Measurements from ENCODE around the gene MARVELD2. TPM values are rescaled to one million over a fixed set of nuclear protein-coding genes. Genes with fewer than 3 reads are reported as not detected.

MARVELD2 gene
- total and polyA plus RNA-seq, 2 of the 13 experiments (the other 11 are each of a cell fraction or from before 2014, with no cell fraction given) = 11.1 to 15.4 TPM

DNA sequence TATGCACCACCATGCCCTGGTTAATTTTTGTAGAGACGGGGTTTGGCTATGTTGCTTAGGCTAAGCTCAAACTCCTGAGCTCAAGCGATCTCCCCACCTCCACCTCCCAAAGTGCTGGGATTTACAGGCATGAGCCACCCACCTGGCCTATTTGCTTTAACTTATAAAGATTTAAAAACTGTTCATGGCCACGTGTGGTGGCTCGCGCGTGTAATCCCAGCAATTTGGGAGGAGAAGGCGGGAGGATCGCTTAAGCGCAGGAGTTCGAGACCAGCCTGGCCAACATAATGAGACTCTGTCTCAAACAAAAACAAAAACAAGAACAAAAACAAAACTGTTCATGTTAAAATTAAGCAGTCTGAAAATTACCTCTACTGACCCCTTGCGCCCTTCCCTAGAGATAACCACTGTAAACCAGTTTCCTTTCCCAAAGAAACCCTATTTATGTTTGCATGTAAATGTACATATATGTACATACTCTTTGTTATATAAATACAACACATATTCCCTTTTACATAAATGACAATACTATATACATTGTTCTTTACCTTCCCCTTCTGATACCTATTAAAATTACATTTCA lies 47.1 kb upstream of the MARVELD2 start:
- Histone ChIP-seq H2AFZ (ENCODE audit: low read length) (no peak overlapping the region), H3K27me3 (ENCODE audit: control insufficient read depth in 1 of 2, insufficient read depth in 2 of 2, low read length in 2 of 2) (no peaks in the 10 kb centered on the region; a peak in 1 of 5 replicates), H3K4me1 (ENCODE audit: insufficient read depth, low read length) (peaks cover 41% of the 10 kb centered on the region), H3K9ac (ENCODE audit: insufficient read depth, low read depth, low read length) (peak overlapping the region; percentile 95), H3K79me2 (ENCODE audit: insufficient read depth, low read length) (peaks cover 86% of the 10 kb centered on the region), H4K20me1 (ENCODE audit: insufficient read depth, low read length) (peaks cover 12% of the 10 kb centered on the region), H3K36me3 (replicated peaks in 1 of 2; ENCODE audit: control insufficient read depth in 1 of 2, insufficient read depth in 2 of 2, low read length in 2 of 2) (peaks cover 3 to 29% of the 10 kb centered on the region in 2 experiments; a peak in 3 of 5 replicates), H3K4me3 (replicated peaks in 1 of 3; ENCODE audit: insufficient read depth in 1 of 3, low read depth in 2 of 3, low read length in 3 of 3) (peak overlapping the region; percentile 88 to 99 (median 93)), H3K4me2 (ENCODE audit: low read depth, low read length) (peak overlapping the region; percentile 81), H3K9me3 (ENCODE audit: low read length) (no peaks in the 10 kb centered on the region), H3K27ac (ENCODE audit: extremely low read length, insufficient read depth, low read length) (peak overlapping the region; percentile 100)
- TF ChIP-seq, protein P1, sequence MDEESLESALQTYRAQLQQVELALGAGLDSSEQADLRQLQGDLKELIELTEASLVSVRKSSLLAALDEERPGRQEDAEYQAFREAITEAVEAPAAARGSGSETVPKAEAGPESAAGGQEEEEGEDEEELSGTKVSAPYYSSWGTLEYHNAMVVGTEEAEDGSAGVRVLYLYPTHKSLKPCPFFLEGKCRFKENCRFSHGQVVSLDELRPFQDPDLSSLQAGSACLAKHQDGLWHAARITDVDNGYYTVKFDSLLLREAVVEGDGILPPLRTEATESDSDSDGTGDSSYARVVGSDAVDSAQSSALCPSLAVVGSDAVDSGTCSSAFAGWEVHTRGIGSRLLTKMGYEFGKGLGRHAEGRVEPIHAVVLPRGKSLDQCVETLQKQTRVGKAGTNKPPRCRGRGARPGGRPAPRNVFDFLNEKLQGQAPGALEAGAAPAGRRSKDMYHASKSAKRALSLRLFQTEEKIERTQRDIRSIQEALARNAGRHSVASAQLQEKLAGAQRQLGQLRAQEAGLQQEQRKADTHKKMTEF (CRISPR knock-in tag; IDR thresholded peaks at IDR 0.05) = peak; percentile 31; the same call in 1 of the 2 replicates
- TF ChIP-seq, protein P2, sequence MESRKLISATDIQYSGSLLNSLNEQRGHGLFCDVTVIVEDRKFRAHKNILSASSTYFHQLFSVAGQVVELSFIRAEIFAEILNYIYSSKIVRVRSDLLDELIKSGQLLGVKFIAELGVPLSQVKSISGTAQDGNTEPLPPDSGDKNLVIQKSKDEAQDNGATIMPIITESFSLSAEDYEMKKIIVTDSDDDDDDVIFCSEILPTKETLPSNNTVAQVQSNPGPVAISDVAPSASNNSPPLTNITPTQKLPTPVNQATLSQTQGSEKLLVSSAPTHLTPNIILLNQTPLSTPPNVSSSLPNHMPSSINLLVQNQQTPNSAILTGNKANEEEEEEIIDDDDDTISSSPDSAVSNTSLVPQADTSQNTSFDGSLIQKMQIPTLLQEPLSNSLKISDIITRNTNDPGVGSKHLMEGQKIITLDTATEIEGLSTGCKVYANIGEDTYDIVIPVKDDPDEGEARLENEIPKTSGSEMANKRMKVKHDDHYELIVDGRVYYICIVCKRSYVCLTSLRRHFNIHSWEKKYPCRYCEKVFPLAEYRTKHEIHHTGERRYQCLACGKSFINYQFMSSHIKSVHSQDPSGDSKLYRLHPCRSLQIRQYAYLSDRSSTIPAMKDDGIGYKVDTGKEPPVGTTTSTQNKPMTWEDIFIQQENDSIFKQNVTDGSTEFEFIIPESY (CRISPR knock-in tag; IDR thresholded peaks at IDR 0.05) = peak; percentile 40; the same call in 1 of the 2 replicates
- no peak for TF ChIP-seq ZNF296 (CRISPR knock-in tag; conservative IDR thresholded peaks at IDR 0.05)
- no peak for TF ChIP-seq ZNF563 (CRISPR knock-in tag; IDR thresholded peaks at IDR 0.05)
- 0 out of 2 replicates have a peak, but pooled peaks have one; percentile 31 for TF ChIP-seq ZNF501 (CRISPR knock-in tag; IDR thresholded peaks at IDR 0.05)
- TF ChIP-seq, protein P3, sequence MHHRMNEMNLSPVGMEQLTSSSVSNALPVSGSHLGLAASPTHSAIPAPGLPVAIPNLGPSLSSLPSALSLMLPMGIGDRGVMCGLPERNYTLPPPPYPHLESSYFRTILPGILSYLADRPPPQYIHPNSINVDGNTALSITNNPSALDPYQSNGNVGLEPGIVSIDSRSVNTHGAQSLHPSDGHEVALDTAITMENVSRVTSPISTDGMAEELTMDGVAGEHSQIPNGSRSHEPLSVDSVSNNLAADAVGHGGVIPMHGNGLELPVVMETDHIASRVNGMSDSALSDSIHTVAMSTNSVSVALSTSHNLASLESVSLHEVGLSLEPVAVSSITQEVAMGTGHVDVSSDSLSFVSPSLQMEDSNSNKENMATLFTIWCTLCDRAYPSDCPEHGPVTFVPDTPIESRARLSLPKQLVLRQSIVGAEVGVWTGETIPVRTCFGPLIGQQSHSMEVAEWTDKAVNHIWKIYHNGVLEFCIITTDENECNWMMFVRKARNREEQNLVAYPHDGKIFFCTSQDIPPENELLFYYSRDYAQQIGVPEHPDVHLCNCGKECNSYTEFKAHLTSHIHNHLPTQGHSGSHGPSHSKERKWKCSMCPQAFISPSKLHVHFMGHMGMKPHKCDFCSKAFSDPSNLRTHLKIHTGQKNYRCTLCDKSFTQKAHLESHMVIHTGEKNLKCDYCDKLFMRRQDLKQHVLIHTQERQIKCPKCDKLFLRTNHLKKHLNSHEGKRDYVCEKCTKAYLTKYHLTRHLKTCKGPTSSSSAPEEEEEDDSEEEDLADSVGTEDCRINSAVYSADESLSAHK (CRISPR knock-in tag; IDR thresholded peaks at IDR 0.05; ENCODE audit: borderline replicate concordance) = no peak
- TF ChIP-seq, protein P4, sequence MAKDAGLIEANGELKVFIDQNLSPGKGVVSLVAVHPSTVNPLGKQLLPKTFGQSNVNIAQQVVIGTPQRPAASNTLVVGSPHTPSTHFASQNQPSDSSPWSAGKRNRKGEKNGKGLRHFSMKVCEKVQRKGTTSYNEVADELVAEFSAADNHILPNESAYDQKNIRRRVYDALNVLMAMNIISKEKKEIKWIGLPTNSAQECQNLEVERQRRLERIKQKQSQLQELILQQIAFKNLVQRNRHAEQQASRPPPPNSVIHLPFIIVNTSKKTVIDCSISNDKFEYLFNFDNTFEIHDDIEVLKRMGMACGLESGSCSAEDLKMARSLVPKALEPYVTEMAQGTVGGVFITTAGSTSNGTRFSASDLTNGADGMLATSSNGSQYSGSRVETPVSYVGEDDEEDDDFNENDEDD (CRISPR knock-in tag; IDR thresholded peaks at IDR 0.05; ENCODE audit: borderline replicate concordance) = 0 out of 2 replicates have a peak, but pooled peaks have one; percentile 17
- DNase-seq (ENCODE audit: low spot score) (no peak), ATAC-seq (no peak), FAIRE-seq (no peak)
- intact Hi-C loops (cut with micrococcal nuclease; ENCODE audit: unreplicated experiment) (loop anchor here (1.0 kb wide), 1 partner anchor 274 kb away; no protein-coding TSS in a partner anchor), in situ Hi-C loops (cut with HindIII; ENCODE audit: extremely low pct_ligation_motif_present, low pct_unique_long_range_greater_than_20kb) (no loop called here)
- BruUV-seq (replicated peaks) = no TSS peak
- ChIA-PET POLR2A (no interaction called here), CTCF (ENCODE audit: low intra/inter-chr PET ratio, low total read pairs) (no interaction called here)
- WGBS (ENCODE audit: low lambda C conversion rate) = 68% methylated on average over 11 of the region's 11 CpGs

Measured in HepG2 (cell line).